Eye (tissue), 1 donor: ENCODE data around the gene PTOV1.
"Not testable (repeated sequence)": the region's sequence is repeated elsewhere in the genome, so short reads cannot be mapped to it uniquely, and the experiment has no call there.

ENCODE experiments used
- DNase-seq: peaks from one replicate; pipeline ENCODE4 v3.0.0-alpha.2; 2015

Gene PTOV1

GRCh38 chr19:49818649-49819370 is 32.1 kb upstream of the PTOV1 start:
- no peak for DNase-seq

DNA sequence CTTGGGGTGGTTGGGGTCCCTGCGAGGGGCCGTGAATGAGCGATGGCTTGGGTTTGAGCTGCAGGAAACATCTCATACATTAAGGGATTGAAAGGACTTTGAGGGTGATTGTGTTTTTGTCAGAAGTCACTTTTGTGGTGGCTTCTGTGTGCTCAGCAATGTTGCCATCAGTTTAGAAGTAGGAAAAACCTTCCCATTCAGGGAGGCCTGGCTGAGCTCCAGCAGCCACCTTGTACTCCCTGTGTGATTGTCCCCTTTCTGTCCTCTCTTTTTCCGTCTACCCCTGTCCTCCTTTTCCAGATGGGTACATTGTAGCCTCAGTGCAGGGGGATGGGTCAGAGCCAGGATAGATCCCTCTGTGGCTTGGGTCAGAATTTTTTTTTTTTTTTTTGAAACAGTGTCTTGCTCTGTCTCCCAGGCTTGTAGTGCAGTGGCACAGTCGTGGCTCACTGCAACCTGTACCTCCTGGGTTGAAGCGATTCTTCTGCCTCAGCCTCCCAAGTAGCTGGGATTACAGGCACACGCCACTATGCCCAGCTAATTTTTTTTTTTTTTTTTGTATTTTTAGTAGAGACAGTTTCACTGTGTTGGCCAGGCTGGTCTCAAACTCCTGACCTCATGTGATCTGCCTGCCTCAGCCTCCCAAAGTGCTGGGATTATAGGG is 31.4 kb upstream of the PTOV1 start:
- not testable (repeated sequence) for DNase-seq

DNA sequence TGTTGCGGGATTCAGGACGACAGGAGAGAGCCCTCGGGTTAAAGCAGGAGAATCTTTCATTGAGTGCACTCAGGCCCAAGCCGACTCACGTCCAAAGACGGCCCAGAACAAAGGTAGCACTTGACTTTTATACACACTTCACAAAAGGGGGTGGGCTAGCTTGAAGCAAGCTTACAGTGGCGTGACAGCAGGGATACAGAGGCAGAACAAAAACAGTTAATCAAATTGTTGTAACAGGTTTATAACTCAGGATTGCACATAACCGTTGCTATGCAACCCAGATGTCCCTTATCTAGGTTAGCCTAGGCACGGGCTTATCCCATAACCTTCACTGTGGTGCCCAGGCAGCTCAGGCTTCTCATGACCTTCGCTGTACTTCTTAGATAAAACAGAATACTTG is 30.8 kb upstream of the PTOV1 start:
- DNase-seq, result no peak

GRCh38 chr19:49823472-49823871 is 27.5 kb upstream of the PTOV1 start:
- DNase-seq, result no peak

DNA sequence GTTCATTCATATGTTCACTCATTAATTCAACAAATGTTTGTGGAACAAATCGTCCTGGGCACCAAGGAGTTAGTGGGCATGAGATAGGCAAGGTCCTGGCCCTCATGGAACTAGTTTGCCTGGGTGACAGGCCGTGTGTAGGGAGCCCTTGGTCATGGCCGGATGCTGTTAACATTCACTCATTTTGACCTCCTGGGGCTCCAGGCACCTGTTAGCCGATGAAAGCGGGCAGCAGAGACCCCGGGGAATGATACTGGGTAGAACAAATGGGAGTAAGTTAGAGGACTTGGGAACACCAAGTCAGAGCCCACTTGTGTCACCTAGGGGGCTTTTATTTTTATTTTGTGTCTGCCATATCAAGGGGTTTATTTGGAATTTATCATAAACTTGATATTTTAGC is 26.3 kb upstream of the PTOV1 start:
- no peak for DNase-seq

GRCh38 chr19:49827034-49827433 is 23.9 kb upstream of the PTOV1 start:
- DNase-seq, result no peak

GRCh38 chr19:49829200-49829599 is 21.8 kb upstream of the PTOV1 start:
- DNase-seq, result no peak

DNA sequence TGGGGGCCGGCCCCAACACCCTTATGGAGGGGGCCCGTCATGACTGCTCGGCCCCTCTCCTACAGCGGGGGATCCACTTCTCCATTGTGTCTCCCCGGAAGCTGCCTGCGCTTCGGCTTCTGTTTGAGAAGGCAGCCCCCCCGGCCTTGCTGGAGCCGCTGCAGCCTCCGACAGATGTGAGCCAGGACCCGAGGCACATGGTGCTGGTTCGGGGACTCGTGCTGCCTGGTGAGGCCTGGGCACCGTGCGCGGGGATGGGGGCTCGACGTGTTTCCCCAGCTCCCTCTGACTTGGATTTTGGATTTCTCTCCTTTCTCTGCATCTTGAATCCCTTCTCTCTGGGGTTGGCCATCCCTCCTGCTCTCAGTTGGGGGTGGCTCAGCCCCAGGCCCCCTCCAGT is 21.2 kb upstream of the PTOV1 start:
- DNase-seq, result no peak

- no peak for DNase-seq
These were observed 20.2 kb upstream of the PTOV1 start for GRCh38 chr19:49830766-49831165.

DNA sequence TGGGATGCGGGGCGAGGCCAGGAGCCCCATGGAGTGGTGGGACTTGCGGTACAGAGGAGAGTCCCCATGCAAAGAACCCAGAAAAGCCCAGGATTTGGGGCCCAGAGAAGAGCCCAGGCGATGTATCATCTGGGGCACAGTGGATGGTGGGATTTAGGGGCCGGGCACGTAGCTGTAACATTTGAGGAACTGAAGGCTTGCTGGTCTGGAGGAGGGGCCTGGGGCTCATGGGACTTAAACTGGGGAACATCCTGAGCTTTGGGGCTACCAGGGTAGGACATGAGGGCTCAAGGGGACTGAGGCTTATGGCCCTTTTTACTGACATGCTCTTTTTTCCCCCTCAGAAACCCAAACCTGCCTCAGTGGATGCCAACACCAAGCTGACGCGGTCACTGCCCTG is 19.4 kb upstream of the PTOV1 start:
- DNase-seq, result no peak

DNA sequence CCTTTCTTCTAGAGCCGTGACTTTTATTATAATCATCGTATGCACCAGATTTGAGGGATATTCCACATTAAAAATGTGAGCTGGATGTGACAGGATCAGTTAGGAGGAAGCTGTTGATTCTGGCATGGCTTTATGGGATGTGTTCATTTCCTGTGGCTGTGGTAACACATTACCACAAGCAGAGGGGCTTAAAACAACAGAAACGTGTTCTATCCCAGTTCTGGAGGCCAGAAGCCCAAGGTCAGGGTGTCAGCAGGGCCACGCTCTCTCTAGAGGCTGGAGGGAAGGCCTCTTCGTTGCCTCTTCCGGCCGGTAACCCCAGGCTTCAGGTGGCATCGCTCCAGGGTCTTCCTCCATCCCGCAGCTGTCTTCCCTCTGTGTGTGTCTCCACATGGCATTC is 18.4 kb upstream of the PTOV1 start:
- DNase-seq, result no peak

DNA sequence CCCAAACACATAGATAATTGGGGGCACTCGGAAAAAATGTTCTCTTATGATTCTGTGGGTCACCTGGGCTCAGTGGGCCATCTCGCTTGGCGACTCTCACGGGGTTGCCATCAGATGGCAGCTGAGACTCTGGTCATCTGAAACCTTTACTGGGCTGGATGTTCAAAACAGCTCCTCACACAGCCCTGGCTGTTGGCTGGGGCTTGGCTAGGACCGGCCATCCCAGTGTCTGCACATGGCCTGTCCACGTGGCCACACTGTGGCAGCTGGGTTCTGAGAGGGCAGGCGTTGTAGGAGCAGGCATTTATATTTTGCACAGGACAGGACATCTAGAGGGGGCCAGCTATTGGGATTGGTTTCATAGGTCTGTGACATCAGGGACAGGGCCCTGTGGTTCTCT is 17.4 kb upstream of the PTOV1 start:
- no peak for DNase-seq

DNA sequence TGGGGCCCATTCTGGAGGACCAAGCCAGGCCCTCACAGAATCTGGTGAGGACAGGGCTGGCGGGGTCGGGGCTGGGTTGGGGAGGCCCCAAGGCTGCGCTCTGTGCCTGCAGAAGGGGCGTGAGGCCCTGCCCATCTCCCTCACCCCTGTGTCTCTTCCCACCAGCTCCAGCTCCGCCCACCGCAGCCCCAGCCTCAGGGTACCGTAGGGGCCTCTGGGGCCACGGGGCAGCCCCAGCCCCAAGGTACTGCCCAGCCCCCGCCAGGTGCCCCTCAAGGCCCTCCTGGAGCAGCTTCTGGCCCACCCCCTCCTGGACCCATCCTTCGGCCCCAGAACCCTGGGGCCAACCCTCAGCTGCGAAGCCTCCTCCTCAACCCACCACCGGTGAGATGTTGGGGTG is 15.4 kb upstream of the PTOV1 start:
- DNase-seq, result no peak

DNA sequence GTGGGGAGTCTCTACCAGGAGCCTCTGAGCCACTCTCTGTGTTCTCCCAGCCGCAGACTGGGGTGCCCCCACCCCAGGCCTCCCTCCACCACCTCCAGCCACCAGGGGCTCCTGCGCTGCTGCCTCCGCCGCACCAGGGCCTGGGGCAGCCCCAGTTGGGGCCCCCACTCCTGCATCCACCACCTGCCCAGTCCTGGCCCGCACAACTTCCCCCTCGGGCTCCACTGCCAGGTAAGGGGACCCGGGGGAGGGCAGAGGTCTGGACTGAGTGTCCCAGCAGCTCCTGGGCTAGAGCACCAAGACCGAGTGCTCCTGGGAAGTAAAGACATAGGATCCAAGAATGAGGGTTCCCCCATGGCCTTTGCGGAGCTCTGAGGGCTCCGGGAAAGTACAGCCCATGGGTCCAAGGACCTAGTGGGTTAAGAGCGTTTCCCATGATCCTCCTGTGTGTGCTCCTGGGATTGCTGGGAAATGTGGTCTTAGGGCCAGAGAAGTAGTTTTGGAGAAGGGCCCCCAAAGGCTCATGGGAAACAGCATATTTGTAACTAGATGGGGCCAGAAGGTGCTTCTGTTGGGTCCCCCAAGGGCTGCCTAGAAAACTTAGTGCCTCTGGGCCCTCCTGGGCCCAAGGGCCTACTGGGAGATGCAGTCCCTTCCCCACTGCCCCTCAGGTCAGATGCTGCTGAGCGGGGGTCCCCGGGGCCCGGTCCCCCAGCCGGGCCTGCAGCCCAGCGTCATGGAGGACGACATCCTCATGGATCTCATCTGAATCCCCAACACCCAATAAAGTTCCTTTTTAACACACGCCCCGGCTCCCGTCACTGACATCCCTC is 14.6 kb upstream of the PTOV1 start:
- no peak for DNase-seq

DNA sequence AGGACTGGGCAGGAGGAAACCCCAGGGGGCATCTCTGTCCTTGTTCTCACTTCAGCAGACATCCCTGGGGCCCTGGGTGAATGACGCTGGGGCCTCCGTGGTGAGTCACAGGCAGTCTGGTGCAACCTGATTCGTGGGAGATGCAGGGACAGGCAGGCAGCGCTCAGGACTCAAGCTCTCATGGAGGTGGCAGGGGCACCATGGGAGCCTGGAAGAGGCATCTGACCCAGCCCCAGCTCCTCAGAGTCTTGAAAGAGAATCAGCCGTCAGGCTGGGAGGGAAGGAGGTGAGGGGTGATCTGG is 14.0 kb upstream of the PTOV1 start:
- DNase-seq, result no peak

- no peak for DNase-seq
These were observed 13.5 kb upstream of the PTOV1 start for GRCh38 chr19:49837425-49837824.

- DNase-seq, result no peak
These were observed 11.9 kb upstream of the PTOV1 start for GRCh38 chr19:49838885-49839588.

DNA sequence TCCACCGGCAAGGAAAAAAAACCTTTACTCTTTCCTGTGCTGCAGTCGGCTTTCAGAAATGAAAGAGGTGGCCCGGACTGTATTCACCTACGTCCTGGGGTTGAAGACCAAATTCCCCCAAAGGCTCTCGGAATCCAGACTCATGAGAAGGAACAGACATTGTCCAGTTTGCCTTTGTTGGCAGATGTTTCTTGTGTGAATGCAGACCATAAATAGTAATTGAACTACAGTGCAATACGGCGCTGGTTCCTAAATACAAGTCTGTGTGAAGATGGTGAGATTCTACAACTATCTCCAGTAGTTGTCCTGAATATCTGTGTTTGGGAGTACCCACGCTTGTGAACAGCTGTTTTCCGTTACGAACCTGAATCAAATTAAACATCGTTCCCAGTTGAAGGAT is 11.2 kb upstream of the PTOV1 start:
- DNase-seq, result no peak

- DNase-seq, result no peak
These were observed 10.6 kb upstream of the PTOV1 start for GRCh38 chr19:49840321-49840720.

- no peak for DNase-seq
These were observed 10.2 kb upstream of the PTOV1 start for GRCh38 chr19:49840736-49841249.

DNA sequence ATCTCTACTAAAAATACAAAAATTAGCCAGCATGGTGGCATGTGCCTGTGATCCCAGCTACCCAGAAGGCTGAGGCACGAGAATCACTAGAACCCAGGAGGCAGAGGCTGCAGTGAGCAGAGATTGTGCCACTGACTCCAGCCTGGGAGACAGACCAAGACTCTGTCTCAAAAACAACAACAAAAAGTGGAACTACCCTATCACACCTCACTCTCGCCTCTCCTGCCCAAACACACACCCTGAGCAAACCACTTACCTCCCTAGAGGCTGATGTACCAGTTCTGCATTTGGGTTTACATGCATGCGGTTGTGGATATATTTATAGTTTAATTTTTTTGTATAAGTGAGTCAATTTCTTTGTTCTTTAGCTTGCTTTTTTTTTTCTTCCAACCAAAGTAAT is 7.7 kb upstream of the PTOV1 start:
- DNase-seq, result no peak

DNA sequence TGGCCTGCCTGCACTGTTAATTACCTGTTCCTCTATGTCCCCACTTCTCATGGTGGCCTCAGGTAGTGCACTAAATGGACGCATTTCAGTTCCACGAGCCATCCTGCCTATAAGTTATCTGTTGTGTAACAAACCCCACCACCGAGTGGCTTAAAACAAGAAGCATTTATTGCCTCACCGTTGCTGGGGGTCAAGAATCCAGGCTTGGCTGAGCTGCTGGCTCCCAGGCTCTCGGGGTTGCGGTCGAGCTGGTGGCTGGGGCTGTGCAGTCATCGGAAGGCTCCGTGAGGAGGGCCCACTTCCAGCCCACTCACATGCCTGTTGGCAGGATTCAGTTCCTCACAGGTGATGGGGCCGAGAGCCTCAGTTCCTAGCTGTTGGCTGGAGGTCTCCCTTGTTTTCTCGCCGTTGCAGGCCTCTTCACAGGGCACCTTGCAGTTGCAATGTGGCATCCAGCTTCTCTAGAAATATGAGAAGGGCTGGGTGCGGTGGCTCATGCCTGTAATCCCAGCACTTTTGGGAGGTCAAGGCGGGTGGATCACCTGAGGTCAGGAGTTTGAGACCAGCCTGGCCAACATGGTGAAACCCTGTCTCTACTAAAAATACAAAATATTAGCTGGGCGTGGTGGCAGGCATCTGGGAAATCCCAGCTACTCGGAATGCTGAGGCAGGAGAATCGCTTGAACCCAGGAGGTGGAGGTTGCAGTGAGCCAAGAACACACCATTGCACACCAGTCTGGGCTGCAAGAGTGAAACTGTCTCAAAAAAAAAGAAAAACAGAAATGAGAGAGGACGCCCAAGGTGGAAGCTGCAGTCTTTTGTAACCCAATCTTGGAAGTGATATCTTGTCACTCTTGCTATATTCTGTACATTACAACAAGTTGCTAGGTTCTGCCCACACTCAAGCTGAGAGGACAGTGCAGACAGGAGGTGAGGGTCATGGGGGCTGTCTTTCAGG is 6.5 kb upstream of the PTOV1 start:
- no peak for DNase-seq
